ENCODE data around the gene EIF5A. TPM values are rescaled to one million over a fixed set of nuclear protein-coding genes. Genes with fewer than 3 reads are reported as not detected.

The EIF5A gene
- total and polyA plus RNA-seq, 4 donors = 179 to 506 (median 302) TPM

GRCh38 chr17:7282752-7283321, 24.6 kb upstream of the EIF5A start:
- H3K4me3 ChIP-seq (ENCODE audit: low read depth in 1 of 3, low read length in 3 of 3) = no peak overlapping the region
- H3K36me3 ChIP-seq (ENCODE audit: control insufficient read depth in 4 of 4, insufficient read depth in 3 of 4, low read depth in 1 of 4, low read length in 3 of 4) = no peaks in the 10 kb centered on the region
- no peak overlapping the region for H3K9ac ChIP-seq (ENCODE audit: low read depth in 1 of 2, low read length in 2 of 2)
- H3K27me3 ChIP-seq (ENCODE audit: control insufficient read depth in 4 of 4, insufficient read depth in 4 of 4, low read length in 3 of 4) = no peaks in the 10 kb centered on the region
- H3K27ac ChIP-seq (ENCODE audit: low read depth in 1 of 2, low read length in 2 of 2) = no peak overlapping the region
- DNase-seq (ENCODE audit: low spot score) = peak; percentile 81
- TF ChIP-seq GABPA (IDR thresholded peaks at IDR 0.05 in 1 of 2, conservative IDR thresholded peaks at IDR 0.05 in 1 of 2) = no peak
- no peak for TF ChIP-seq SP1 (IDR thresholded peaks at IDR 0.05)
- TF ChIP-seq, protein P1, sequence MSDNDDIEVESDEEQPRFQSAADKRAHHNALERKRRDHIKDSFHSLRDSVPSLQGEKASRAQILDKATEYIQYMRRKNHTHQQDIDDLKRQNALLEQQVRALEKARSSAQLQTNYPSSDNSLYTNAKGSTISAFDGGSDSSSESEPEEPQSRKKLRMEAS (IDR thresholded peaks at IDR 0.05) = no peak
- no peak for TF ChIP-seq HNF4G (IDR thresholded peaks at IDR 0.05)
- no peak for TF ChIP-seq TAF1 (conservative IDR thresholded peaks at IDR 0.05)
- TF ChIP-seq ZBTB33 (IDR thresholded peaks at IDR 0.05) = no peak
- no peak for TF ChIP-seq RXRA (IDR thresholded peaks at IDR 0.05)
- H3K9me3 ChIP-seq (ENCODE audit: control insufficient read depth in 4 of 4, low read length in 3 of 4) = no peaks in the 10 kb centered on the region
- H3K4me1 ChIP-seq (ENCODE audit: control insufficient read depth in 4 of 4, insufficient read depth in 4 of 4, low read length in 3 of 4) = peaks cover 9 to 19% (median 13%) of the 10 kb centered on the region in 4 donors
- 75% methylated on average over 6 of the region's 6 CpGs for WGBS

GRCh38 chr17:7283471-7284216, 23.8 kb upstream of the EIF5A start:
- Histone ChIP-seq H3K9ac (ENCODE audit: low read depth in 1 of 2, low read length in 2 of 2) (no peak overlapping the region), H3K9me3 (ENCODE audit: control insufficient read depth in 4 of 4, low read length in 3 of 4) (no peaks in the 10 kb centered on the region), H3K36me3 (ENCODE audit: control insufficient read depth in 4 of 4, insufficient read depth in 3 of 4, low read depth in 1 of 4, low read length in 3 of 4) (no peaks in the 10 kb centered on the region), H3K27me3 (ENCODE audit: control insufficient read depth in 4 of 4, insufficient read depth in 4 of 4, low read length in 3 of 4) (no peaks in the 10 kb centered on the region), H3K4me3 (ENCODE audit: low read depth in 1 of 3, low read length in 3 of 3) (no peak overlapping the region), H3K4me1 (ENCODE audit: control insufficient read depth in 4 of 4, insufficient read depth in 4 of 4, low read length in 3 of 4) (peaks cover 9 to 19% (median 13%) of the 10 kb centered on the region in 4 donors), H3K27ac (ENCODE audit: low read depth in 1 of 2, low read length in 2 of 2) (no peak overlapping the region)
- DNase-seq (ENCODE audit: low spot score) = no peak
- TF ChIP-seq HNF4A (conservative IDR thresholded peaks at IDR 0.05) (no peak), ZBTB33 (IDR thresholded peaks at IDR 0.05) (no peak), RAD21 (IDR thresholded peaks at IDR 0.05) (no peak), FOXA1 (IDR thresholded peaks at IDR 0.05) (no peak)
- TF ChIP-seq, protein P2, sequence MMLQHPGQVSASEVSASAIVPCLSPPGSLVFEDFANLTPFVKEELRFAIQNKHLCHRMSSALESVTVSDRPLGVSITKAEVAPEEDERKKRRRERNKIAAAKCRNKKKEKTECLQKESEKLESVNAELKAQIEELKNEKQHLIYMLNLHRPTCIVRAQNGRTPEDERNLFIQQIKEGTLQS (IDR thresholded peaks at IDR 0.05) = no peak
- 90% methylated on average over 18 of the region's 18 CpGs for WGBS

GRCh38 chr17:7284911-7285310, 22.5 kb upstream of the EIF5A start:
- Histone ChIP-seq H3K27ac (ENCODE audit: low read depth in 1 of 2, low read length in 2 of 2) (no peak overlapping the region), H3K4me1 (ENCODE audit: control insufficient read depth in 4 of 4, insufficient read depth in 4 of 4, low read length in 3 of 4) (peaks cover 9 to 19% (median 13%) of the 10 kb centered on the region in 4 donors), H3K36me3 (ENCODE audit: control insufficient read depth in 4 of 4, insufficient read depth in 3 of 4, low read depth in 1 of 4, low read length in 3 of 4) (no peaks in the 10 kb centered on the region), H3K9ac (ENCODE audit: low read depth in 1 of 2, low read length in 2 of 2) (no peak overlapping the region), H3K9me3 (ENCODE audit: control insufficient read depth in 4 of 4, low read length in 3 of 4) (no peaks in the 10 kb centered on the region), H3K4me3 (ENCODE audit: low read depth in 1 of 3, low read length in 3 of 3) (no peak overlapping the region), H3K27me3 (ENCODE audit: control insufficient read depth in 4 of 4, insufficient read depth in 4 of 4, low read length in 3 of 4) (no peaks in the 10 kb centered on the region)
- 93% methylated on average over 16 of the region's 16 CpGs for WGBS
- no peak for DNase-seq (ENCODE audit: low spot score)
- TF ChIP-seq HNF4G (IDR thresholded peaks at IDR 0.05) (no peak), SP1 (IDR thresholded peaks at IDR 0.05) (no peak), GABPA (IDR thresholded peaks at IDR 0.05 in 1 of 2, conservative IDR thresholded peaks at IDR 0.05 in 1 of 2) (no peak), REST (IDR thresholded peaks at IDR 0.05) (no peak), RAD21 (IDR thresholded peaks at IDR 0.05) (no peak), EGR1 (IDR thresholded peaks at IDR 0.05; ENCODE audit: low read depth in 2 of 2) (no peak), CTCF (IDR thresholded peaks at IDR 0.05; ENCODE audit: low read depth, low read length, missing input control) (no peak), RXRA (IDR thresholded peaks at IDR 0.05) (no peak), YY1 (IDR thresholded peaks at IDR 0.05) (no peak)
- TF ChIP-seq, protein P1 (IDR thresholded peaks at IDR 0.05) = no peak
